Suprapubic skin (tissue), 4 donors: ENCODE results near the gene HEPACAM2.

Experiments
- CTCF ChIP-seq, 2 donors: fragments of 200-600 bp in 1 of 2; fragments of 450-650 bp in 1 of 2; sonication (generic) in 1 of 2; IDR thresholded peaks; one replicate each; pipeline ENCODE4 v1.5.1; 2016 to 2019; ENCODE audit warnings: antibody characterized with exemption in 2 of 2, mild to moderate bottlenecking in 1 of 2, moderate library complexity in 1 of 2
- POLR2A ChIP-seq, 2 donors: fragments of 450-650 bp; IDR thresholded peaks; one replicate each; pipeline ENCODE4 v1.6.1; 2017; ENCODE audit warnings: antibody characterized with exemption in 2 of 2, mild to moderate bottlenecking in 2 of 2, moderate library complexity in 2 of 2
- POLR2AphosphoS5 ChIP-seq, 3 donors: sonication (generic); formaldehyde crosslinking; IDR thresholded peaks; one replicate each; pipeline ENCODE4 v1.6.1; 2017; ENCODE audit warnings: antibody characterized with exemption in 3 of 3

- TF ChIP-seq CTCF (IDR thresholded peaks at IDR 0.05), result no peak
- no peak for TF ChIP-seq POLR2A (IDR thresholded peaks at IDR 0.05)
- no peak for TF ChIP-seq POLR2AphosphoS5 (IDR thresholded peaks at IDR 0.05)
Observed at GRCh38 chr7:93148727-93149126, 77.5 kb downstream of the HEPACAM2 start.
